SU-DHL-6 (cell line): Measurements from ENCODE around the gene ARAP3.

ENCODE experiments used
- H2AFZ ChIP-seq: fragments of 200-600 bp; sonication (generic); 2 replicates; pipeline ENCODE4 v1.6.1; 2014; ENCODE audit warnings: low read depth, mild to moderate bottlenecking, moderate library complexity, mixed read lengths, antibody characterized with exemption, low read length; ENCODE audit not compliant: severe bottlenecking
- H3F3A ChIP-seq: fragments of 200-600 bp; shearing (Covaris generic); 2 replicates; pipeline ENCODE4 v1.6.0; 2016; ENCODE audit warnings: antibody characterized with exemption, mild to moderate bottlenecking; ENCODE audit not compliant: insufficient read depth
- H3K27ac ChIP-seq: fragments of 200-600 bp; sonication (generic); 2 replicates; pipeline ENCODE4 v1.5.1; 2016; ENCODE audit warnings: low read depth, mild to moderate bottlenecking, low read length, moderate library complexity, mixed read lengths
- H3K27me3 ChIP-seq: fragments of 200-600 bp; sonication (generic), shearing (Covaris generic); 2 replicates; pipeline ENCODE4 v1.6.0; 2014; ENCODE audit warnings: mild to moderate bottlenecking, low read length
- H3K36me3 ChIP-seq: fragments of 200-600 bp; sonication (generic); 2 replicates; pipeline ENCODE4 v1.6.1; 2014; ENCODE audit warnings: mild to moderate bottlenecking, low read length, mixed read lengths
- H3K4me2 ChIP-seq: fragments of 300-600, 200-600 bp; shearing (Covaris generic), sonication (generic); 2 replicates; pipeline ENCODE4 v1.6.0; 2014; ENCODE audit warnings: low read length, low read depth, mild to moderate bottlenecking; ENCODE audit not compliant: poor library complexity, severe bottlenecking
- H3K4me3 ChIP-seq: fragments of 200-600 bp; sonication (generic); 2 replicates; pipeline ENCODE4 v1.5.1; 2014; ENCODE audit warnings: antibody characterized with exemption, low read length, mild to moderate bottlenecking, mixed read lengths; ENCODE audit not compliant: insufficient read depth, poor library complexity, severe bottlenecking
- H3K79me2 ChIP-seq: fragments of 200-600 bp; sonication (generic); 2 replicates; pipeline ENCODE4 v1.6.1; 2014; ENCODE audit warnings: mild to moderate bottlenecking, low read length, moderate library complexity; ENCODE audit not compliant: insufficient read depth
- H3K9ac ChIP-seq: fragments of 200-600 bp; sonication (generic); 2 replicates; pipeline ENCODE4 v1.7.0; 2014; ENCODE audit warnings: mild to moderate bottlenecking, low read length
- H3K9me2 ChIP-seq: fragments of 200-600 bp; sonication (generic); replicated peaks from 2 replicates; pipeline ENCODE4 v1.6.1; 2014; ENCODE audit warnings: low read length; ENCODE audit not compliant: insufficient read depth
- H3K9me3 ChIP-seq: fragments of 200-600 bp; sonication (generic); 2 replicates; pipeline ENCODE4 v1.6.1; 2014; ENCODE audit warnings: low read length, mixed read lengths; ENCODE audit not compliant: insufficient read depth
- H4K20me1 ChIP-seq: fragments of 200-600 bp; sonication (generic); 2 replicates; pipeline ENCODE4 v1.6.1; 2014; ENCODE audit warnings: low read depth, mild to moderate bottlenecking, antibody characterized with exemption, low read length, moderate library complexity, mixed read lengths
- EZH2phosphoT487 ChIP-seq: fragments of 200-600 bp; sonication (generic), shearing (Covaris generic); conservative IDR thresholded peaks from 2 replicates; pipeline ENCODE4 v1.6.1; 2018; ENCODE audit warnings: mild to moderate bottlenecking, antibody characterized with exemption, low read length, moderate library complexity, mixed read lengths
- TF ChIP-seq, protein P1 (sequence below): fragments of 200-600 bp; sonication (generic); IDR thresholded peaks from one replicate; pipeline ENCODE4 v1.5.1; 2017; ENCODE audit warnings: antibody characterized with exemption, mild to moderate bottlenecking, low read length, moderate library complexity; ENCODE audit not compliant: insufficient read depth, poor library complexity, severe bottlenecking

The ARAP3 gene

DNA sequence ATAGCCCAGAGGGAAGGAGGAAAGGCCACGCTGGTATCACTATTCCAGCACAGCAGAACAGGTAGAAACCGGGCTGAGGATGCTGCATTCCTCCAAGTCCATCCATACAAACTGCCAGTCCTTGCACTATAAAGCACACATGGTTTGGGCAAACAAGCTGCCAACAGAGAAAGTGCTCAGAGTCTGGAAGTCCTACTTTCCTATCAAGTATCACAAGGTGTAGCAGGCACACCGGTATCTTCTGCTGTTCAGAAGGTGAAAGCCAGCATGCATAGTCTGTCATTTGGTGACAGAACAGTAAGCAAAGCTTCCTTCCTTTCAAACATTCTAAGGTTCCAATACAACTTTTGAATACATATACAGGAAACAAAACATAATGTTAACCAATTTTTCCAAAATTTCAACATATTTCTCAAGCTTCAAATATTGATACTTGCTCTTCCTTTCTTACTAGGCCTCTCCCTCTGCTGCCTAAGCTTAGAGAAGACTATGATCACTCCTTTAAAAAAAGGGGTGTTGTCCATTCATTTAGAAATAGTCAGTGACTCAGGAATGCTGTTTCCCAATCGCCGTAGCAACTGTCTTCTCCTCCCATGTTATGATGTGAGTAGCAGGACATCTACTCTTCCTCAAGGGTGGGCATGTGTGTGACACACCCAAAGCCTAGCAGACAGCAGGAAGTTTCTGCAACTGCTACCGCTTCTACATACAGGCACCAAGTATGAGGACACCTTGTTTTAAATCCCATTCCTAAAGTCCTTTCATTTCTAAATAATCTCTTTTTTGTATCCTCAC lies 77.9 kb downstream of the ARAP3 start:
- no peaks in the 10 kb centered on the region for H3K36me3 ChIP-seq
- H3K4me2 ChIP-seq, result no peak overlapping the region
- H3K9me2 ChIP-seq, result no peaks in the 10 kb centered on the region
- H3K27ac ChIP-seq, result no peak overlapping the region
- no peak overlapping the region for H2AFZ ChIP-seq
- H4K20me1 ChIP-seq, result peaks cover 33% of the 10 kb centered on the region
- TF ChIP-seq, protein P1, sequence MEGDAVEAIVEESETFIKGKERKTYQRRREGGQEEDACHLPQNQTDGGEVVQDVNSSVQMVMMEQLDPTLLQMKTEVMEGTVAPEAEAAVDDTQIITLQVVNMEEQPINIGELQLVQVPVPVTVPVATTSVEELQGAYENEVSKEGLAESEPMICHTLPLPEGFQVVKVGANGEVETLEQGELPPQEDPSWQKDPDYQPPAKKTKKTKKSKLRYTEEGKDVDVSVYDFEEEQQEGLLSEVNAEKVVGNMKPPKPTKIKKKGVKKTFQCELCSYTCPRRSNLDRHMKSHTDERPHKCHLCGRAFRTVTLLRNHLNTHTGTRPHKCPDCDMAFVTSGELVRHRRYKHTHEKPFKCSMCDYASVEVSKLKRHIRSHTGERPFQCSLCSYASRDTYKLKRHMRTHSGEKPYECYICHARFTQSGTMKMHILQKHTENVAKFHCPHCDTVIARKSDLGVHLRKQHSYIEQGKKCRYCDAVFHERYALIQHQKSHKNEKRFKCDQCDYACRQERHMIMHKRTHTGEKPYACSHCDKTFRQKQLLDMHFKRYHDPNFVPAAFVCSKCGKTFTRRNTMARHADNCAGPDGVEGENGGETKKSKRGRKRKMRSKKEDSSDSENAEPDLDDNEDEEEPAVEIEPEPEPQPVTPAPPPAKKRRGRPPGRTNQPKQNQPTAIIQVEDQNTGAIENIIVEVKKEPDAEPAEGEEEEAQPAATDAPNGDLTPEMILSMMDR, result no peak
- no peak for TF ChIP-seq EZH2phosphoT487
- H3K27me3 ChIP-seq, result no peaks in the 10 kb centered on the region
- H3K79me2 ChIP-seq, result peaks cover 93% of the 10 kb centered on the region
- H3K4me3 ChIP-seq, result no peak overlapping the region
- no peaks in the 10 kb centered on the region for H3K9me3 ChIP-seq
- H3F3A ChIP-seq, result peaks cover 18% of the 10 kb centered on the region
- H3K9ac ChIP-seq, result no peak overlapping the region
